NCI-H226 (cell line): ENCODE measurements around the gene CHRNA1.

ENCODE experiments used
- DNase-seq: peaks from one replicate; pipeline ENCODE4 v3.0.0-alpha.2; 2015

CHRNA1 gene

DNA sequence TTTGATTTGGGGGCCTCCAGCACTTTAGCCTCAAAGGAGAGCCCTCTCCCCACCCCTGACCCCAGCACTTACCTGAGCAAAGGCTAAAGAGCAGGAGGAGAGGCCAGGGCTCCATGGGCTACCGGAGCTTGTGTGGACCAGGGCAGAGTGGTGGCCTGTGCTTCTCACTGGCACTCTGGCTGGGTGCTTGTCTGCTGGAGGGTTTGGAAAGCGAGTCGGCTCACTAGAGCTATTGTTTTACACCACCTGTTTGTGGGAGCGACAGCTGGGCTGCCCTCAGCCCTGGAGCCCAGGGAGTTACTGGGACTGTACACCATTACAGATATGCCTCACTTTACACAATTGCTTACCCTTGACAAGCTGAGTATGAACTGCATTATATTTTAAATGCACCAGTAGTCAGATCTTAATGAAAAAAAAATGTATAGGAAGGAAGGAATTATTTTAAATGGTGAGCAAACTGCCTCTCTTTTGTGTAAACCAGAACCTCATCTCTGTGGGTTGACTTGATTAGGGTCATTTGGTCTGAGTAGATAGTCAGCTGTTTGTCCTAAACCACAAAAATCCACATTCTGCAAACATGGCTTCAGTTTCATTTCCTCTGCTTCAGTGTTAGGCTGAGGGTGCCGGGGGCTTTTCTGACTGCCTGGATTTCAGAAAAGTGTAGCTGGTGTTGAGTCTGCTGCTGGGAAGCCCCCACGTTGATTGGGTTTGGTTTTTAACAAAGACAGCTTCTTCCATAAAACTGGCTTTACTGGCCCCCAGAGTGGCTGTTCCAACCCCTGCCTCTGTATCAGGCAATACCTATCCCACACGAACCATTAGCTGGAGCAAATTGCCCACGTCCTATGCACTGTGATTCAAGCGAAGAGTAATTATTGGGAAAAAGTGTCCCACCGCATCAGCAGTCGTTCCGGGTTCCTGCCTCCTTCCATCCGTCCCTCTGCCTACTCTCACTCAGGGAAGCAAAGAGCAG, at the start of gene CHRNA1:
Gene CHRNA1 (minus strand): TSS at position 193 of the 976 bp plus-strand sequence. CDS start 78 bp downstream, at position 115.
- no peak for DNase-seq

GRCh38 chr2:174812037-174812436, 47.8 kb upstream of the CHRNA1 start:
- DNase-seq = no peak

- DNase-seq = no peak
Measured at GRCh38 chr2:174807931-174808330, 43.7 kb upstream of the CHRNA1 start.

DNA sequence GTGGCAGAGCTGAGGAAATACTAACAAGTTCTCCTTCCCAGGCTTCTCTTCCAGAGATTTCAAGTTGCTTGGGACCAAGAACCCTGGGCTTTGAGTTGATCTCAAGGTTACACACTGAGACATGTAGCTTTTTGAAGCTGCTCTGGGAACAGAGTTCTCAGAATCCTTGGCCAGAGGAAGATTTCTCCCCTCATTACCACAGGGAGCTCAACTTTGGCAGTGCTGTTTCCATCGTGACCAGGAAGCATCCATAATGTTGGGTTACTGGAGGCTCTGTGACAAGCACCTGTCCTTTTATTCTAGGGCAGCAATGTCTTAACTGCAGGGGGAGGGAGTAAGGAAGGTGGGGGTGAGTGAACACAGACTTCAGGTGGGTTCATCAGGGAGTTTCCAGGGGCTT, 41.5 kb upstream of the CHRNA1 start:
- no peak for DNase-seq

- DNase-seq = no peak
Measured at GRCh38 chr2:174802459-174802858, 38.2 kb upstream of the CHRNA1 start.

- DNase-seq = no peak
Measured at GRCh38 chr2:174800436-174801205, 36.3 kb upstream of the CHRNA1 start.

DNA sequence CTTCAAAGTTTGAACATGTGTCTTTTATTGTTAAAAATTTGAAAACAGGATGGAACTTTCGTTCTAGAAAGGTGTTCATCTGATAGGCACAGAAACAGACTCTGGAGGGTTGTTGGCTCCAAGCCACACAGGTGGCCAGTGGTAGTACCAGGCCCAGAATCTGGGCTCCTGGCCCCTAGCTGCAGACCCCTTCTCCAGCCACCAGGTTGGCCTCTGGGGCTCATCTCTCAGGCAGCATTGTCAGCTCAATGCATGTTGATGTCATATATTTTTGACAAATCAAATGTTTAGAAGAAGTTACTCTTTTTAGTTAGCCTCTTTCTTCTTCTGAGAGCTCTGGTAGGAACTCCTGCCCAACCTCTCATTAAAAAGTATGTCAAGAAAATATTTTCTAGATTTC, 34.5 kb upstream of the CHRNA1 start:
- no peak for DNase-seq

DNA sequence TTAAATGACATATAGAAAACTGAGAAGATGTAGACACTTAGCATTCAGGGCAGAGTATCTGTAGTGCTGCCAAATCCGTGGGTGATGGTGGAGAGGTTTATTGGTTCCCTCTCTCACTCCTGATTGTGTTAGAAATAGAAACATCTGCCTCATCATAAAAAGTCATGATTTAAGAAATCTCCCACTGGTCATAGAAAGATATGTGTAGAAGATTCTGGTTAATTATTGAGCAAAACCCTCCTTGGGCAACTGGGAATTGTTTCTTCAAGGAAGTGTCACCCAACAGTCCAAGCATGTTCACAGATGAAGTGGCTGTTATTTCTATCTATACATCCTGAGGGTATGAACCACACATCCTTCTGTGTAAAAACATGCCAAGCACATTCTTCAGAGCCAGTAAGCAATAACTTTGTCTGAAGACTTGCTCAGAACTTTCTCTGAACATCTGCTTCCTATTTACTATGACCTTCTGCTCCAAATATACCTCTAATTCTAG, 33.6 kb upstream of the CHRNA1 start:
- DNase-seq = no peak

- no peak for DNase-seq
Measured at GRCh38 chr2:174796319-174796771, 32.1 kb upstream of the CHRNA1 start.

GRCh38 chr2:174794851-174795374, 30.6 kb upstream of the CHRNA1 start:
- no peak for DNase-seq

DNA sequence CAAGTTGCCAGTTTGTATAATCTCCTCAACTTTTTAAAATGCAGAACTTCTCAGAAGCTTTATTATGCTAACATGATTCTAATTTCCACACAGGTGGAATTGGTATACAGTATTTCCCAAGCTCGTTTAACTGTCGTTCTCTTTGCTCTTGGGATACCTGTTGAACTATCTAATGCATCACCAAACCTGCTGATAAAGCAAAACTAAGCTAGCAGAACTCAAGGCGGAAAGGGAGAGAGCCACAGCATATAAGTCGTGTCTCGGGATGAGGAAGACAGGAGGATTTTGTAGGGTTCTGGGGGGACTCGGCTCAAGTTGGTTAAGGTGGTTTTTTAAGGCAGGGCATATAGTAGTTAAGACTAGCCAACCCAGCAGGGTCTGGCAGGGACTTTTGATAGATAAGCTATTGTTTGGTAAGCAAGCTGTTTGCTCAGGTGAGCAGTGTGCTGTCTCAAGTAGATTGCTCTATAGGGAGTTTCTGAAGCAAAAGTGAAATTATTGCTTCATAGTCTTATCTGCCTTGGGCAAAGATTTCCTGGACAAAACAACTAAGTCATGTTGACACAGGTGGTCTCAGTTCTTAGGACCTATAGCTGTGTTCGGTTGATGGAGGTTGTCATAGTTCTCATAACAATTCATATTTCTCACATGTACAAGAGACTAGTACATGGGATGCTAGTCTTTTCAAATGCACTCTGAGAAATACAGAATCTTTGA, 28.2 kb upstream of the CHRNA1 start:
- no peak for DNase-seq

GRCh38 chr2:174791746-174792280, 27.5 kb upstream of the CHRNA1 start:
- DNase-seq = no peak

DNA sequence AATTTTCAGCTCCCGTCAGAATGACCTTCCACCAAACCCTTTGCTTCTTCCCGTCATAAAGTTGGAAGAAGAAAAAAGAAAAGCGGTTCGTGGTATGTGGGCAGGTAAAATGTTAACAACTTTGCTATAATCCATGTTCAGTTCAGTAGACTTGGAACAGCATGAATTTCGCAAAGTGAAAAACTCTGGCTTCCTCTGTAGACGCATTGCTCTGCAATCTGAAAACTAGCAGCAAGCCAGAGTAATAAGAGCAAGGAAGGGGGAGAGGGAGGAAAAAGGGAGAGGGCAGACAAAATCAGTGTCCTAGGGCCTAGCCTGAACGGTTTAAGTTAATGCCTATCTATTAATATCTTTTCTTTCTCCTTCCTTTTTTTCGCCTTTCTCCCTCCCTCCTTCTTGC, 26.7 kb upstream of the CHRNA1 start:
- no peak for DNase-seq

DNA sequence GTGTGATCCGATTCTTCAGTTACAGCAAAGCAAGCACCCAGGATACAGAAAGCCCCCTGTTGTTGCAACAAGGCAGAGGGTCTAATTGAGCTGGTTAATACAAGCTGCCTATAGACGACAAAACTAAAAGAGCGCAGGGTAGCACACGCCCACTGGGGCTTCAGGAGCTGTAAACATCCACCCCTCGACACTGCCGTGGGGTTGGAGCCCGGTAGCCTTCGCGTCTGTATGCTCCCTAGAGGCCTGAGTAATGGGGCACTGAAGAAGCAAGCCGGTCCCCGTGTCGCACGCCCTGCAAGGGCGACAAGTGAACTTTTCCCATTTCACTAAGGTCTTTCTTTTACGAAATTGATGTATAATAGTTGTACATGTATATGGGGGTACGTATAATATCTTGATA, 24.7 kb upstream of the CHRNA1 start:
- no peak for DNase-seq

DNA sequence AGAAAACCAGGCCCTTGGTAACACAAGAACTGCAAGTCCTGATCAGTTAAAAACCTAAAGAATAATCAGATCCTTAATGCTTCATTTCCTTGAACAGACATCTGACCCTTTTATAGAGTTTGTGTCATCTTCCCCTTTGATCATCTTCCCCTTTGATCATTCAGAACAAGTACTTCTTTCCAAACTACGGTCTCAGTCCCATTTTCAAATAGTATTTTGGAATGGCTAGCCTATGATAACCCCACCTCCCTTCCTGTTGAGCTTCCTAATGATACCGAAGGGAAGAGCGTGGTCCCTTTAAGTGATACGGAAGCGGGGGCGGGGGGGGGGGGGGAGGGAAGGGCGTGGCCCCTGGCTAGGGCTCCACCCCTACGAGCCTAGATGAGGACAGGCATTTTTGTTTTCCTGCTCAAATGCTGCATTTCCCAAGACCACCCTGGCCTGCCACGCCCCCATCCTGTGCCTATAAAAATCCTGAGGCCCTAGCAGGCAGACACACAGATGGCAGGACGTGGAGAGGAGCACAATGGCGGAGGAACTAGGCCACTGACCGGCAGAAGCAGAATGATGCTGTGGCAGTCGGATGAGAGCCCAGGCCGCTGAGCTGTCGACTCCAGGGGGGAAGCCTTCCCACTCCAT, 24.1 kb upstream of the CHRNA1 start:
- DNase-seq = no peak

GRCh38 chr2:174787487-174788205, 23.4 kb upstream of the CHRNA1 start:
- DNase-seq = peak; percentile 41

DNA sequence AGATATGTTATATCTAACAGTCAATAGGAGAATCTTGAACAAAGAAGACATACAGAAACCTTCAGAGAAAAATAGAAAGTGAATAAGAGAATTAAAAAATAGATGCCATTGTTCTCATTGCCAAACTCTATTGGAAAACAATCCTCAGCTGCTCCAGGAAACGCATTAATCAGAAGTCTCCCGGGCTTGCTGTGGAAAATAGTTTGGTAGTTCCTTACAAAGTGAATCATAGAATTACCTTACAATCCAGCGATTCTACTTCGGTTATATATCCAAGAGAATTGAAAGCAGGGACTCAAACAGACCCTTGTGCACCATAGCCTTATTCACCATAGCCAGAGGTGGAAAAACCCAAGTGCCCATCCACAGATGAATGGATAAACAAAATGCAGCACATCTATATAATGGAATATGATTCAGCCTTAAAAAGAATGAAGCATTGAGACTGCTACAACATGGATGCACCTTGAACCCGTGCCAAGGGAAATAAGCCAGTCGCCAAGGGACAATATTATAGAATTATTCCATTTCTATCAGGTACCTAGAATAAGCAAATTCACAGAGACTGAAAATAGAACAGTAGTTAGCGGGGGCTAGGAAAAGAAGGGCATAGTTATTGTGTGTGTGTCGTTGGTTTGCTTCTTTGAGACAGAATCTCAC, 21.9 kb upstream of the CHRNA1 start:
- no peak for DNase-seq

DNA sequence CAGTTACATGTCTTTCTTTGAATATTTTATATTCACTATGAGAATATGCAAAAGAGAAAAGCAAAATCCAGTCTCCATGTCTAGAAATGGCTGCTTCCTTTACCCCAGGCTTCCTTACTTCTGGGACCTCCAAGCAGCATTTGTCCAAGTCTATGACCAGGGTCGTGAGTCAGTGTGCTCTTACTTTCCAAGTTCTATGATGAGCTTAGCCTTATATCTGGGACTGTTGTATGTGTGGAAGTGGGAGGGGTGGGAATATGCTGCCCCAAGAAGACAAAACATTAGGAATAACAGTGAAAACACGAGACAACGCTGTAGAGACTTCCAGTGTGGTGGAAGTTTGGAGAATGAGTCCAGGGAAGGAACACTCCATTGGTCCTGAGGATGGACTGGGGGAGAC, 21.2 kb upstream of the CHRNA1 start:
- no peak for DNase-seq

- DNase-seq = no peak
Measured at GRCh38 chr2:174784909-174785308, 20.6 kb upstream of the CHRNA1 start.

GRCh38 chr2:174784316-174784715, 20.0 kb upstream of the CHRNA1 start:
- DNase-seq = no peak

DNA sequence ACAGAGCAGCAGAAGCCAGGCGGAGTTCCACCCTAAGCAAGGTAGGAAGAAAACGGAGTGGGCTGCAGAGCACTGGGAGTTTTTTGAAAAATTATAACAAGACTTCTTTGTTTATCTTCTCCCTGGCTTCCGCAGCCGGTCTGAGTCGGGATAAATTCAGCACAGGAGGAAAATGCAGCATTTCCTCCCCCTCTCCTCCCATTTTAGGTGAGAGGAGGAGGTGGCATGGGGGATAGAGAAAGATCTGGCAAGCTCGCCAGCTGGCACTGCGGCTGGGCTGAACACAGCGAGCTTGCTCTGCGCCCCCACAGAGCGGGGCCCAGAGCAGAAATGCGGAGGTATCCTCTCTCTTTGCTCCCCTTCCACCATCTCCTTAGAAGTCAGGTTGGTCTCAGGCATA, 17.7 kb upstream of the CHRNA1 start:
- DNase-seq = no peak
